Measurements from ENCODE around the gene PHF21A.

Gene PHF21A

GRCh38 chr11:46149826-46150225 is 28.6 kb upstream of the PHF21A start:
- no peak for TF ChIP-seq CTCF (conservative IDR thresholded peaks at IDR 0.05; ENCODE audit: low read depth)
- CTCF ChIA-PET: no interaction called here
- no peak overlapping the region for H3K27ac ChIP-seq
- POLR2A ChIA-PET (ENCODE audit: low non-redundant PET): no interaction called here
- no peak for DNase-seq (ENCODE audit: low spot score)

GRCh38 chr11:46149342-46149741 is 28.1 kb upstream of the PHF21A start:
- TF ChIP-seq CTCF (conservative IDR thresholded peaks at IDR 0.05; ENCODE audit: low read depth): no peak
- CTCF ChIA-PET: no interaction called here
- H3K27ac ChIP-seq: no peak overlapping the region
- no peak for DNase-seq (ENCODE audit: low spot score)
- POLR2A ChIA-PET (ENCODE audit: low non-redundant PET): no interaction called here

- CTCF ChIA-PET: no interaction called here
- TF ChIP-seq CTCF (conservative IDR thresholded peaks at IDR 0.05; ENCODE audit: low read depth): no peak
- POLR2A ChIA-PET (ENCODE audit: low non-redundant PET): no interaction called here
- DNase-seq (ENCODE audit: low spot score): no peak
- no peak overlapping the region for H3K27ac ChIP-seq
These were observed 23.5 kb upstream of the PHF21A start for GRCh38 chr11:46144741-46145140.

- CTCF ChIA-PET: interaction anchor here (0.6 to 0.9 kb wide), 3 partner anchors 9 to 95 kb away, joined by 3 to 7 read pairs (median 3); no protein-coding TSS in a partner anchor
- DNase-seq (ENCODE audit: low spot score): no peak
These were observed 22.0 kb upstream of the PHF21A start for GRCh38 chr11:46143049-46143806.

GRCh38 chr11:46142561-46142960 is 21.3 kb upstream of the PHF21A start:
- ChIA-PET CTCF (interaction anchor here (0.6 kb wide), 1 partner anchor 96 kb away, joined by 7 read pairs; no protein-coding TSS in a partner anchor), POLR2A (ENCODE audit: low non-redundant PET) (no interaction called here)
- no peak overlapping the region for H3K27ac ChIP-seq
- no peak for DNase-seq (ENCODE audit: low spot score)
- no peak for TF ChIP-seq CTCF (conservative IDR thresholded peaks at IDR 0.05; ENCODE audit: low read depth)

More at GRCh38 chr11:46143049-46143806, 22.0 kb upstream of the PHF21A start:
- no peak overlapping the region for H3K27ac ChIP-seq
- no peak for TF ChIP-seq CTCF (conservative IDR thresholded peaks at IDR 0.05; ENCODE audit: low read depth)
- POLR2A ChIA-PET (ENCODE audit: low non-redundant PET): no interaction called here

- no peak overlapping the region for H3K27ac ChIP-seq
- POLR2A ChIA-PET (ENCODE audit: low non-redundant PET): no interaction called here
- no peak for DNase-seq (ENCODE audit: low spot score)
- no peak for TF ChIP-seq CTCF (conservative IDR thresholded peaks at IDR 0.05; ENCODE audit: low read depth)
- CTCF ChIA-PET: no interaction called here
These were observed 20.3 kb upstream of the PHF21A start for GRCh38 chr11:46141597-46141996.

All from RWPE1 (cell line).